ENCODE measurements around the gene DDX50.
"Not testable (repeated sequence)": the region's sequence is repeated elsewhere in the genome, so short reads cannot be mapped to it uniquely, and the experiment has no call there.

DDX50 gene

DNA sequence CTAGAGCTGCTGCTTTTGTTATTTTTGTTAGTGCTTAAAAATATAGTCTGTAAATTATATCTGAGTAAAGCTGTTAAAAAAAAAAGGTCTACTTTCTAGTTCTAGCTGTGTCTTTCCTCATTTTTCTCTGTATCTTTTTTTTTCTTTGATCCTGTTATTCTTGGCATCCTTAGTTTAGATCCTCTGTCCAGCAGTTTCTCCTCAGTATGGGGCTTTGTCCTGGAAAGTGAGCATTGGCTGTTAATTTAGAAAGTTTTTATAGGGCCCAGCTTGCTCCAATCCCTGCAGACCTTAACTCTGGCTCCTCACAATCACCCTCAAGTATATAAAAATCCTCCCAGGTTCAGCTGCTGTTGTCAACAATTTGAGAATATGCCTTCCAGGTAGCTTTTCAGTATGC is 23.5 kb downstream of the DDX50 start:
- H3K9me2 ChIP-seq (replicated peaks; ENCODE audit: insufficient read depth, low read length): no peaks in the 10 kb centered on the region
- no peak overlapping the region for H3K27ac ChIP-seq (ENCODE audit: low read depth, low read length)
- no peaks in the 10 kb centered on the region for H4K20me1 ChIP-seq (ENCODE audit: low read depth, low read length)
- H3K4me3 ChIP-seq (ENCODE audit: insufficient read depth, low read length, poor library complexity, severe bottlenecking): no peak overlapping the region
- peaks cover 12% of the 10 kb centered on the region; the same call in 1 of the 2 replicates for H3K36me3 ChIP-seq (ENCODE audit: low read length)
- H3K79me2 ChIP-seq (ENCODE audit: insufficient read depth, low read length): peaks cover 20% of the 10 kb centered on the region; the same call in 1 of the 2 replicates
- no peak overlapping the region for H3K9ac ChIP-seq (ENCODE audit: low read length)
- no peak overlapping the region for H2AFZ ChIP-seq (ENCODE audit: low read depth, low read length, severe bottlenecking)
- no peaks in the 10 kb centered on the region for H3K27me3 ChIP-seq (ENCODE audit: low read length)
- no peak overlapping the region for H3K4me2 ChIP-seq (ENCODE audit: low read depth, low read length, poor library complexity, severe bottlenecking)
- no peaks in the 10 kb centered on the region for H3F3A ChIP-seq (ENCODE audit: insufficient read depth)
- no peaks in the 10 kb centered on the region for H3K9me3 ChIP-seq (ENCODE audit: insufficient read depth, low read length)
- no peak for TF ChIP-seq EZH2phosphoT487 (conservative IDR thresholded peaks at IDR 0.05; ENCODE audit: low read length)
- TF ChIP-seq, protein P1, sequence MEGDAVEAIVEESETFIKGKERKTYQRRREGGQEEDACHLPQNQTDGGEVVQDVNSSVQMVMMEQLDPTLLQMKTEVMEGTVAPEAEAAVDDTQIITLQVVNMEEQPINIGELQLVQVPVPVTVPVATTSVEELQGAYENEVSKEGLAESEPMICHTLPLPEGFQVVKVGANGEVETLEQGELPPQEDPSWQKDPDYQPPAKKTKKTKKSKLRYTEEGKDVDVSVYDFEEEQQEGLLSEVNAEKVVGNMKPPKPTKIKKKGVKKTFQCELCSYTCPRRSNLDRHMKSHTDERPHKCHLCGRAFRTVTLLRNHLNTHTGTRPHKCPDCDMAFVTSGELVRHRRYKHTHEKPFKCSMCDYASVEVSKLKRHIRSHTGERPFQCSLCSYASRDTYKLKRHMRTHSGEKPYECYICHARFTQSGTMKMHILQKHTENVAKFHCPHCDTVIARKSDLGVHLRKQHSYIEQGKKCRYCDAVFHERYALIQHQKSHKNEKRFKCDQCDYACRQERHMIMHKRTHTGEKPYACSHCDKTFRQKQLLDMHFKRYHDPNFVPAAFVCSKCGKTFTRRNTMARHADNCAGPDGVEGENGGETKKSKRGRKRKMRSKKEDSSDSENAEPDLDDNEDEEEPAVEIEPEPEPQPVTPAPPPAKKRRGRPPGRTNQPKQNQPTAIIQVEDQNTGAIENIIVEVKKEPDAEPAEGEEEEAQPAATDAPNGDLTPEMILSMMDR (IDR thresholded peaks at IDR 0.05; ENCODE audit: insufficient read depth, low read length, poor library complexity, severe bottlenecking): no peak

DNA sequence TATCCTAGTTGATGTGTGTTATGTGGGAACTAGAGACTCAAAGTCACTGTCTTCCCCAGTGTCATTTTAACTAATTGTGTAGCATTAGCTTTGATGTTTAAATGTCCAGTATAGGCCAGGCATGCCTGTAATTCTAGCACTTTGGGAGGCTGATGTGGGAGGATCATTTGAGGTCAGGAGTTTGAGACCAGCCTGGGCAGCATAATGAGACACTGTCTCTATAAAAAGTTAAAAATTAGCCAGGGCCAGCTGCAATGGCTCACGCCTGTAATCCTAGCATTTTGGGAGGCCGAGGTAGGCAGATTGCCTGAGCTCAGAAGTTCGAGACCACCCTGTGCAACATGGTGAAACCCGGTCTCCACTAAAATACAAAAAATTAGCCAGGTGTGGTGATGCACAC is 24.4 kb downstream of the DDX50 start:
- no peaks in the 10 kb centered on the region for H4K20me1 ChIP-seq (ENCODE audit: low read depth, low read length)
- no peak overlapping the region for H3K4me3 ChIP-seq (ENCODE audit: insufficient read depth, low read length, poor library complexity, severe bottlenecking)
- peaks cover 9% of the 10 kb centered on the region; the same call in 1 of the 2 replicates for H3K36me3 ChIP-seq (ENCODE audit: low read length)
- no peak overlapping the region for H3K27ac ChIP-seq (ENCODE audit: low read depth, low read length)
- H3K79me2 ChIP-seq (ENCODE audit: insufficient read depth, low read length): peaks cover 20% of the 10 kb centered on the region; the same call in 1 of the 2 replicates
- no peaks in the 10 kb centered on the region for H3F3A ChIP-seq (ENCODE audit: insufficient read depth)
- no peaks in the 10 kb centered on the region for H3K9me2 ChIP-seq (replicated peaks; ENCODE audit: insufficient read depth, low read length)
- no peak overlapping the region for H3K4me2 ChIP-seq (ENCODE audit: low read depth, low read length, poor library complexity, severe bottlenecking)
- TF ChIP-seq, protein P1 (IDR thresholded peaks at IDR 0.05; ENCODE audit: insufficient read depth, low read length, poor library complexity, severe bottlenecking): no peak
- no peak for TF ChIP-seq EZH2phosphoT487 (conservative IDR thresholded peaks at IDR 0.05; ENCODE audit: low read length)
- no peak overlapping the region for H2AFZ ChIP-seq (ENCODE audit: low read depth, low read length, severe bottlenecking)
- no peaks in the 10 kb centered on the region for H3K27me3 ChIP-seq (ENCODE audit: low read length)
- H3K9ac ChIP-seq (ENCODE audit: low read length): no peak overlapping the region
- no peaks in the 10 kb centered on the region for H3K9me3 ChIP-seq (ENCODE audit: insufficient read depth, low read length)

DNA sequence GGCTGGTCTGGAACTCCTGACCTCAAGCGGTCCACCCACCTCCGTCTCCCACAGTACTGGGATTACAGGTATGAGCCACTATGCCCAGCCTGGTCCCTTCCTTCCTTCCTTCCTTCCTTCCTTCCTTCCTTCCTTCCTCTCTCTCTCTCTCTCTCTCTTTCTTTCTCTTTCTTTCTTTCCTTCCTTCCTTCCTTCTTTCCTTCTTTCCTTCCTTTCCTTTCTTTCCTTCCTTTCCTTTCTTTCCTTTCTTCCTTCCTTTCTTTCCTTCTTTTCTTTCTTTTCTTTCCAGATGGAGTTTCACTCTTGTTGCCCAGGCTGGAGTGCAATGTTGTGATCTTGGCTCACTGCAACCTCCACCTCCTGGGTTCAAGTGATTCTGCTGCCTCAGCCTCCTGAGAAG is 28.0 kb downstream of the DDX50 start:
- peaks cover 14% of the 10 kb centered on the region; the same call in 1 of the 2 replicates for H3K79me2 ChIP-seq (ENCODE audit: insufficient read depth, low read length)
- H3K4me2 ChIP-seq (ENCODE audit: low read depth, low read length, poor library complexity, severe bottlenecking); H3K36me3 ChIP-seq (ENCODE audit: low read length); H2AFZ ChIP-seq (ENCODE audit: low read depth, low read length, severe bottlenecking); H4K20me1 ChIP-seq (ENCODE audit: low read depth, low read length); H3K27me3 ChIP-seq (ENCODE audit: low read length); H3K9ac ChIP-seq (ENCODE audit: low read length); H3K9me2 ChIP-seq (replicated peaks; ENCODE audit: insufficient read depth, low read length); H3K9me3 ChIP-seq (ENCODE audit: insufficient read depth, low read length); H3K27ac ChIP-seq (ENCODE audit: low read depth, low read length); H3K4me3 ChIP-seq (ENCODE audit: insufficient read depth, low read length, poor library complexity, severe bottlenecking); H3F3A ChIP-seq (ENCODE audit: insufficient read depth): not testable (repeated sequence)

DNA sequence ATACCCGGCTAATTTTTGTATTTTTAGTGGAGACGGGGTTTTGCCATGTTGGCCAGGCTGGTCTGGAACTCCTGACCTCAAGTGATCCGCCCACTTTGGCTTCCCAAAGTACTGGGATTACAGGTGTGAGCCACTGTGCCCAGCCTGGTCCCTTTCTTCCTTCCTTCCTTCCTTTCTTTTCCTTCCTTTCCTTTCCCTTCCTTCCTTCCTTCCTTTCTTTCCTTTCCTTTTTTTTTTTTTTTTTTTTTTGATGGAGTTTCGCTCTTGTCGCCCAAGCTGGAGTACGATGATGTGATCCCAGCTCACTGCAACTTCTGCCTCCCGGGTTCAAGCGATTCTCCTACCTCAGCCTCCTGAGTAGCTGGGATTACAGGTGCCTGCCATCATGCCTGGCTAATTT is 28.8 kb downstream of the DDX50 start:
- H3K4me3 ChIP-seq (ENCODE audit: insufficient read depth, low read length, poor library complexity, severe bottlenecking); H3K27me3 ChIP-seq (ENCODE audit: low read length); H3K79me2 ChIP-seq (ENCODE audit: insufficient read depth, low read length); H2AFZ ChIP-seq (ENCODE audit: low read depth, low read length, severe bottlenecking); H3K9ac ChIP-seq (ENCODE audit: low read length); H3K9me2 ChIP-seq (replicated peaks; ENCODE audit: insufficient read depth, low read length); H3K27ac ChIP-seq (ENCODE audit: low read depth, low read length); H4K20me1 ChIP-seq (ENCODE audit: low read depth, low read length); H3K4me2 ChIP-seq (ENCODE audit: low read depth, low read length, poor library complexity, severe bottlenecking); H3K9me3 ChIP-seq (ENCODE audit: insufficient read depth, low read length); H3F3A ChIP-seq (ENCODE audit: insufficient read depth): not testable (repeated sequence)
- peaks cover 15% of the 10 kb centered on the region; the same call in 1 of the 2 replicates for H3K36me3 ChIP-seq (ENCODE audit: low read length)

DNA sequence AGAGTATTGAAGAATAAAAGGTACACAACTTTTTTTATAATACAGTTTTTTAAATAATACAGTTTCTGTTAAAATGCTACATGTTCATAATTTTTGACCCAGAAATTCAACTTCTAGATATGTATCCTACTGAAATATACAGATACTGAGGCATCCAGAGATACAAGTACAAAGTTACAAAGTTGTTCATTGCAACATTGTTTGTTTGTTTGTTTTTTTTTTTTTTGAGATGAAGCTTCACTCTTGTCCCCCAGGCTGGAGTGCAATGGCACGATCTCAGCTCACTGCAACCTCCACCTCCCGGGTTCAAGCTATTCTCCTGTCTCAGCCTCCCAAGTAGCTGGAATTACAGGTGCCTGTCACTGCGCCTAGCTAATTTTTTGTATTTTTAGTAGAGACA is 31.7 kb downstream of the DDX50 start:
- not testable (repeated sequence) for H3K27ac ChIP-seq (ENCODE audit: low read depth, low read length); H4K20me1 ChIP-seq (ENCODE audit: low read depth, low read length); H3F3A ChIP-seq (ENCODE audit: insufficient read depth); H2AFZ ChIP-seq (ENCODE audit: low read depth, low read length, severe bottlenecking); H3K9me3 ChIP-seq (ENCODE audit: insufficient read depth, low read length); H3K9ac ChIP-seq (ENCODE audit: low read length); H3K9me2 ChIP-seq (replicated peaks; ENCODE audit: insufficient read depth, low read length); H3K4me3 ChIP-seq (ENCODE audit: insufficient read depth, low read length, poor library complexity, severe bottlenecking); H3K4me2 ChIP-seq (ENCODE audit: low read depth, low read length, poor library complexity, severe bottlenecking); H3K79me2 ChIP-seq (ENCODE audit: insufficient read depth, low read length); H3K27me3 ChIP-seq (ENCODE audit: low read length)
- peaks cover 29% of the 10 kb centered on the region; the same call in 1 of the 2 replicates for H3K36me3 ChIP-seq (ENCODE audit: low read length)
